Natural killer cell (primary cell): Measurements from ENCODE around the gene CHI3L1. TPM values are rescaled to one million over a fixed set of nuclear protein-coding genes. Genes with fewer than 3 reads are reported as not detected.

Source experiments
- ATAC-seq, 3 donors: fragments of 150-1000 bp in 2 of 3; fragments of 200-7000 bp in 1 of 3; cut with Tn5 transposase; 1 replicate in 1 of 3; 2 replicates in 2 of 3; pipeline ENCODE4 v1.10.0; 2021; ENCODE audit warnings: mild to moderate bottlenecking in 2 of 3, moderate library complexity in 2 of 3
- DNase-seq, 2 donors: peaks; one replicate each; pipeline versions ENCODE4 v3.0.0 to v3.0.0-alpha.2; 2013 to 2021; ENCODE audit warnings: mixed read lengths in 1 of 2
- H3K27ac ChIP-seq: one replicate; pipeline ENCODE4 v1.5.1; 2013; ENCODE audit warnings: mild to moderate bottlenecking, low read length
- H3K27me3 ChIP-seq: one replicate; pipeline ENCODE4 v1.6.1; 2013; ENCODE audit warnings: low read length; ENCODE audit not compliant: control insufficient read depth, insufficient read depth
- H3K36me3 ChIP-seq: one replicate; pipeline ENCODE4 v1.6.1; 2013; ENCODE audit warnings: low read length; ENCODE audit not compliant: control insufficient read depth, insufficient read depth
- H3K4me1 ChIP-seq: one replicate; pipeline ENCODE4 v1.6.1; 2013; ENCODE audit warnings: low read length; ENCODE audit not compliant: control insufficient read depth, insufficient read depth
- H3K4me3 ChIP-seq: one replicate; pipeline ENCODE4 v1.5.1; 2013; ENCODE audit warnings: low read length
- H3K9me3 ChIP-seq: one replicate; pipeline ENCODE4 v1.6.1; 2013; ENCODE audit warnings: low read length; ENCODE audit not compliant: control insufficient read depth, insufficient read depth
- H3K27ac Mint-ChIP-seq, 2 donors: one replicate each; pipeline ENCODE4 v1.8.0; 2022; ENCODE audit warnings: mild to moderate bottlenecking in 2 of 2, mixed read lengths in 2 of 2, moderate library complexity in 1 of 2
- H3K27me3 Mint-ChIP-seq, 2 donors: one replicate each; pipeline ENCODE4 v1.8.0; 2022; ENCODE audit warnings: low read depth in 2 of 2, mixed read lengths in 2 of 2
- H3K36me3 Mint-ChIP-seq: one replicate; pipeline ENCODE4 v1.8.0; 2022; ENCODE audit warnings: mixed read lengths
- H3K4me1 Mint-ChIP-seq, 2 donors: one replicate each; pipeline ENCODE4 v1.8.0; 2022; ENCODE audit warnings: mixed read lengths in 2 of 2
- H3K4me3 Mint-ChIP-seq: one replicate; pipeline ENCODE4 v1.8.0; 2022; ENCODE audit warnings: mild to moderate bottlenecking, moderate library complexity, mixed read lengths
- H3K9me3 Mint-ChIP-seq, 2 donors: one replicate each; pipeline ENCODE4 v1.8.0; 2022; ENCODE audit warnings: mixed read lengths in 2 of 2
- WGBS: methylation state at CpG from one replicate; pipeline ENCODE4 v1.1.7; 2013; ENCODE audit warnings: missing lambda C conversion rate; ENCODE audit not compliant: insufficient coverage; 5-methylcytosine and 5-hydroxymethylcytosine counted together
- intact Hi-C: fragments of 100-400 bp; cut with micrococcal nuclease; formaldehyde crosslinking; loops from one replicate; pipeline ENCODE4 v1.14.2; 2022
- total RNA-seq, 4 donors: library from RNA; stranded (reverse); fragments of 120-200 nt in 1 of 4; gene quantifications; one replicate each; pipeline versions ENCODE4 v1.2.3 to v1.2.4, GENCODE V29; 2013 to 2022
- TF ChIP-seq, protein P1 (sequence below): fragments of 200-600 bp; IDR thresholded peaks from one replicate; pipeline ENCODE4 v1.8.0; 2022; ENCODE audit warnings: antibody characterized with exemption

The CHI3L1 gene
- total RNA-seq, 3 donors from 2014 or later (not counting 1 experiment from before 2014, with no cell fraction given) = 1.0 TPM; not detected in 2

- TF ChIP-seq, protein P1, sequence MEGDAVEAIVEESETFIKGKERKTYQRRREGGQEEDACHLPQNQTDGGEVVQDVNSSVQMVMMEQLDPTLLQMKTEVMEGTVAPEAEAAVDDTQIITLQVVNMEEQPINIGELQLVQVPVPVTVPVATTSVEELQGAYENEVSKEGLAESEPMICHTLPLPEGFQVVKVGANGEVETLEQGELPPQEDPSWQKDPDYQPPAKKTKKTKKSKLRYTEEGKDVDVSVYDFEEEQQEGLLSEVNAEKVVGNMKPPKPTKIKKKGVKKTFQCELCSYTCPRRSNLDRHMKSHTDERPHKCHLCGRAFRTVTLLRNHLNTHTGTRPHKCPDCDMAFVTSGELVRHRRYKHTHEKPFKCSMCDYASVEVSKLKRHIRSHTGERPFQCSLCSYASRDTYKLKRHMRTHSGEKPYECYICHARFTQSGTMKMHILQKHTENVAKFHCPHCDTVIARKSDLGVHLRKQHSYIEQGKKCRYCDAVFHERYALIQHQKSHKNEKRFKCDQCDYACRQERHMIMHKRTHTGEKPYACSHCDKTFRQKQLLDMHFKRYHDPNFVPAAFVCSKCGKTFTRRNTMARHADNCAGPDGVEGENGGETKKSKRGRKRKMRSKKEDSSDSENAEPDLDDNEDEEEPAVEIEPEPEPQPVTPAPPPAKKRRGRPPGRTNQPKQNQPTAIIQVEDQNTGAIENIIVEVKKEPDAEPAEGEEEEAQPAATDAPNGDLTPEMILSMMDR = no peak
- ATAC-seq = no peak
These were observed 9.5 kb downstream of the CHI3L1 start for GRCh38 chr1:203177036-203177405.

GRCh38 chr1:203176273-203177035 is 10.1 kb downstream of the CHI3L1 start:
- H3K4me3 ChIP-seq = no peak overlapping the region
- TF ChIP-seq, protein P1 = no peak
- ATAC-seq (no peak), DNase-seq (no peak)
- WGBS = 89% methylated on average over 9 of the region's 9 CpGs
- peaks cover 6% of the 10 kb centered on the region for H3K4me1 ChIP-seq
- H3K36me3 ChIP-seq = no peaks in the 10 kb centered on the region
- no peaks in the 10 kb centered on the region for H3K9me3 Mint-ChIP-seq
- no peaks in the 10 kb centered on the region for H3K36me3 Mint-ChIP-seq
- no peaks in the 10 kb centered on the region for H3K27me3 ChIP-seq
- H3K4me1 Mint-ChIP-seq = no peaks in the 10 kb centered on the region
- intact Hi-C loops = no loop called here
- H3K27ac Mint-ChIP-seq = no peak overlapping the region
- no peaks in the 10 kb centered on the region for H3K27me3 Mint-ChIP-seq
- no peak overlapping the region for H3K27ac ChIP-seq
- H3K4me3 Mint-ChIP-seq = no peak overlapping the region
- no peaks in the 10 kb centered on the region for H3K9me3 ChIP-seq

More at GRCh38 chr1:203177036-203177405, 9.5 kb downstream of the CHI3L1 start:
- Mint-ChIP-seq H3K4me3 (no peak overlapping the region), H3K4me1 (no peaks in the 10 kb centered on the region), H3K27me3 (no peaks in the 10 kb centered on the region), H3K36me3 (no peaks in the 10 kb centered on the region), H3K27ac (no peak overlapping the region), H3K9me3 (no peaks in the 10 kb centered on the region)
- 93% methylated on average over 6 of the region's 6 CpGs for WGBS
- H3K27me3 ChIP-seq = no peaks in the 10 kb centered on the region
- H3K9me3 ChIP-seq = no peaks in the 10 kb centered on the region
- H3K4me1 ChIP-seq = peaks cover 6% of the 10 kb centered on the region
- DNase-seq = no peak
- intact Hi-C loops = no loop called here
- H3K4me3 ChIP-seq = no peak overlapping the region
- no peaks in the 10 kb centered on the region for H3K36me3 ChIP-seq
- no peak overlapping the region for H3K27ac ChIP-seq

GRCh38 chr1:203175827-203176241 is 10.7 kb downstream of the CHI3L1 start:
- WGBS = 31% methylated on average over 8 of the region's 9 CpGs
- H3K27me3 Mint-ChIP-seq = no peaks in the 10 kb centered on the region
- no peaks in the 10 kb centered on the region for H3K9me3 Mint-ChIP-seq
- Histone ChIP-seq H3K27me3 (no peaks in the 10 kb centered on the region), H3K4me3 (no peak overlapping the region), H3K36me3 (no peaks in the 10 kb centered on the region), H3K4me1 (peaks cover 6% of the 10 kb centered on the region), H3K27ac (no peak overlapping the region), H3K9me3 (no peaks in the 10 kb centered on the region)
- no peak overlapping the region for H3K4me3 Mint-ChIP-seq
- intact Hi-C loops = no loop called here
- H3K36me3 Mint-ChIP-seq = no peaks in the 10 kb centered on the region
- no peak for ATAC-seq
- H3K27ac Mint-ChIP-seq = no peak overlapping the region
- TF ChIP-seq, protein P1 = no peak
- H3K4me1 Mint-ChIP-seq = no peaks in the 10 kb centered on the region
- no peak for DNase-seq
